K562 (cell line): Measurements from ENCODE around the gene GPN1. TPM values are rescaled to one million over a fixed set of nuclear protein-coding genes. Genes with fewer than 3 reads are reported as not detected.
A peak's percentile ranks its signal among the peaks of the same experiment; 100 is the strongest.

Source experiments
- ADNP ChIP-seq: fragments of 200-800 bp; sonication (Bioruptor generic); IDR thresholded peaks from 2 replicates; pipeline ENCODE4 v1.6.1; 2016; ENCODE audit warnings: missing genetic modification characterization, missing compliant biosample characterization
- GABPB1 ChIP-seq: sonication (generic); formaldehyde crosslinking; IDR thresholded peaks from 2 replicates; pipeline ENCODE4 v1.8.0; 2022; ENCODE audit warnings: mild to moderate bottlenecking, missing genetic modification reagents
- GTF2E2 ChIP-seq: fragments of 200-800 bp; sonication (Bioruptor generic); IDR thresholded peaks from 2 replicates; pipeline ENCODE4 v1.6.1; 2016; ENCODE audit warnings: missing genetic modification characterization, missing compliant biosample characterization
- KLF13 ChIP-seq: fragments of 450-650 bp; IDR thresholded peaks from 2 replicates; pipeline ENCODE4 v1.6.1; 2016; ENCODE audit warnings: missing genetic modification characterization, low read depth, mild to moderate bottlenecking, missing compliant biosample characterization, moderate library complexity, borderline replicate concordance
- NR3C1 ChIP-seq: sonication (generic); formaldehyde crosslinking; IDR thresholded peaks from 2 replicates; pipeline ENCODE4 v1.8.1; 2022; ENCODE audit warnings: missing genetic modification reagents
- PATZ1 ChIP-seq: fragments of 250-450 bp; sonication (Bioruptor Pico); IDR thresholded peaks from 2 replicates; pipeline ENCODE4 v1.5.0; 2020; ENCODE audit warnings: mild to moderate bottlenecking, borderline replicate concordance
- PCBP2 ChIP-seq: fragments of 200-400 bp; formaldehyde crosslinking; IDR thresholded peaks from 2 replicates; pipeline ENCODE4 v1.6.1; 2018; ENCODE audit warnings: low read length, low read depth, mild to moderate bottlenecking, moderate library complexity; ENCODE audit not compliant: poor library complexity, severe bottlenecking
- PHF20 ChIP-seq: fragments of 450-650 bp; IDR thresholded peaks from 2 replicates; pipeline ENCODE4 v1.6.1; 2018; ENCODE audit not compliant: partially characterized antibody
- PHTF2 ChIP-seq: fragments of 250-450 bp; sonication (Bioruptor Pico); IDR thresholded peaks from 2 replicates; pipeline ENCODE4 v1.5.0; 2021; ENCODE audit warnings: mild to moderate bottlenecking
- POLR3G ChIP-seq: IDR thresholded peaks from 2 replicates; pipeline ENCODE4 v1.6.1; 2011; ENCODE audit not compliant: insufficient read length, insufficient replicate concordance; ENCODE audit errors: extremely low read depth
- UBTF ChIP-seq, 2 experiments: IDR thresholded peaks; 2 replicates each; pipeline ENCODE4 v1.6.1; 2012; ENCODE audit warnings: improper control_type of control experiment in 2 of 2, low read depth in 2 of 2, low read length in 2 of 2, borderline replicate concordance in 1 of 2
- ZNF146 ChIP-seq: IDR thresholded peaks from one replicate; pipeline ENCODE4 v1.6.1; 2018; ENCODE audit warnings: missing compliant biosample characterization; ENCODE audit not compliant: unreplicated experiment
- ZNF197 ChIP-seq: fragments of 200-800 bp; sonication (Bioruptor generic); IDR thresholded peaks from 2 replicates; pipeline ENCODE4 v1.6.1; 2016; ENCODE audit warnings: low read depth, missing genetic modification characterization, missing compliant biosample characterization
- ZNF232 ChIP-seq: sonication (generic); formaldehyde crosslinking; IDR thresholded peaks from 2 replicates; pipeline ENCODE4 v1.8.0; 2022; ENCODE audit warnings: mild to moderate bottlenecking, missing genetic modification reagents
- ZNF436 ChIP-seq: fragments of 250-450, 450-650 bp; sonication (Bioruptor Pico); formaldehyde crosslinking; IDR thresholded peaks from 2 replicates; pipeline ENCODE4 v1.7.0; 2020; ENCODE audit warnings: mild to moderate bottlenecking
- polyA plus RNA-seq, 8 experiments: library from polyadenylated mRNA; depleted of rRNA in 4 of 8; stranded (reverse) in 5 of 8; unstranded in 3 of 8; fragments of >200 nt; fragmentation: Nextera tagmentation in 2 of 8; fragmentation: Illumina TruSeq in 1 of 8; extraction: Ambion mirVana in 2 of 8; extraction: Trizol in 1 of 8; gene quantifications; 2 replicates each; pipeline versions ENCODE4 v1.2.1 to v1.2.3, GENCODE V29; 2011 to 2014; ENCODE audit warnings: inconsistent platforms in 1 of 8, missing spikeins in 1 of 8
- total RNA-seq, 7 experiments: library from RNA; depleted of rRNA in 6 of 7; stranded (reverse); fragments of >200 nt in 6 of 7; fragmentation: Illumina TruSeq in 2 of 7; extraction: Trizol in 2 of 7; gene quantifications; 2 replicates each; pipeline versions ENCODE4 v1.2.1 to v1.2.3, GENCODE V29; 2011 to 2021; ENCODE audit warnings: low replicate concordance in 1 of 7
- TF ChIP-seq, protein P1 (sequence below): fragments of 450-650 bp; IDR thresholded peaks from 2 replicates; pipeline ENCODE4 v1.6.1; 2018; ENCODE audit not compliant: partially characterized antibody
- TF ChIP-seq, protein P2 (sequence below): fragments of 250-450 bp; sonication (Bioruptor Pico); IDR thresholded peaks from 2 replicates; pipeline ENCODE4 v1.8.0; 2022; ENCODE audit warnings: moderate library complexity, mild to moderate bottlenecking, inconsistent platforms

GPN1 gene
- total and polyA plus RNA-seq, 9 of the 15 experiments (the other 6 are each of a cell fraction or from before 2014, with no cell fraction given): 23.4 to 171 (median 48.2) TPM

DNA sequence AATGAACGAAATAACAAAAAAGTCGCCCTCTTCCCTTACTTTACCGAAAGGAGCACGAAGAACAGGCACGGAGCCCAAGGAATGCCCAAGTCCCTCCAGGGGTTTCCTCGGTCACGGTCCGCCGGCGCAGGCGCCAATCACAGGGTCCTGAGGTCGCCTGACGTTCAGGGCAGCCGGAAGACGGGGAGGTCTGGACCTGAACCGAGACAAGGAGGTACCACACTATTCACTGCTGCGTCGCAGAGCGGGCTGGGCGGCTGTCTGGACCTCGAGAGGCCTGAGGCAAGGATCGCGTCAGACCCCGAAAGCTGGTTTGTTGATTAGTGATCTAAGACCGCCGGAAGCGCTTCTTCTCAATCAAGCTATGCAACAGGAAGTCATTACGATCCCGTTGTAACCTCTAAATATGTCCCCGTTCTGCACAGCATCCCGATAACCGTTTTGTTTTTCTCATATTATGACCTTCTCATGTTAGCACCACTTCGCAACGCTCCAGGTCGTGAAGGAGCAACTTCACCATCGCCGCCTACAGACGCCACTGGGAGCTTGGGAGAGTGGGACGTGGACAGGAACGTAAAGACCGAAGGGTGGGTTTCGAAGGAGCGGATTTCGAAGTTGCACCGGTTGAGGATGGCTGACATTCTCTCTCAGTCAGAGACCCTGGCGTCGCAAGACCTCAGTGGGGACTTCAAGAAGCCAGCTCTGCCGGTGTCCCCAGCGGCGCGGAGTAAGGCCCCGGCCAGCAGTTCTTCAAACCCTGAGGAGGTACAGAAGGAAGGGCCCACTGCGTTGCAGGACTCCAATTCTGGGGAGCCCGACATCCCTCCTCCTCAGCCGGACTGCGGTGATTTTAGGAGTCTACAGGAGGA is 34.7 kb downstream of the GPN1 start, which contains the start of the genes SLC4A1AP and SUPT7L (continued):
- TF ChIP-seq ADNP (no peak), GTF2E2 (tag) (peak; percentile 96), ZNF436 (no peak), ZNF197 (no peak), ZNF146 (CRISPR knock-in tag) (no peak), KLF13 (tag) (peak; percentile 64; the same call in 1 of the 2 replicates), UBTF (IDR thresholded peaks at IDR 0.05; ENCODE audit: borderline replicate concordance in 1 of 2, low read depth in 2 of 2, low read length in 2 of 2) (peak; percentile 22 to 78; a peak in 1 of 4 replicates), PHTF2 (no peak), NR3C1 (CRISPR knock-in tag) (no peak), PCBP2 (no peak), PHF20 (peak; percentile 99), PATZ1 (CRISPR knock-in tag) (no peak), ZNF232 (no peak), GABPB1 (peak; percentile 98), POLR3G (no peak)
- TF ChIP-seq, protein P1, sequence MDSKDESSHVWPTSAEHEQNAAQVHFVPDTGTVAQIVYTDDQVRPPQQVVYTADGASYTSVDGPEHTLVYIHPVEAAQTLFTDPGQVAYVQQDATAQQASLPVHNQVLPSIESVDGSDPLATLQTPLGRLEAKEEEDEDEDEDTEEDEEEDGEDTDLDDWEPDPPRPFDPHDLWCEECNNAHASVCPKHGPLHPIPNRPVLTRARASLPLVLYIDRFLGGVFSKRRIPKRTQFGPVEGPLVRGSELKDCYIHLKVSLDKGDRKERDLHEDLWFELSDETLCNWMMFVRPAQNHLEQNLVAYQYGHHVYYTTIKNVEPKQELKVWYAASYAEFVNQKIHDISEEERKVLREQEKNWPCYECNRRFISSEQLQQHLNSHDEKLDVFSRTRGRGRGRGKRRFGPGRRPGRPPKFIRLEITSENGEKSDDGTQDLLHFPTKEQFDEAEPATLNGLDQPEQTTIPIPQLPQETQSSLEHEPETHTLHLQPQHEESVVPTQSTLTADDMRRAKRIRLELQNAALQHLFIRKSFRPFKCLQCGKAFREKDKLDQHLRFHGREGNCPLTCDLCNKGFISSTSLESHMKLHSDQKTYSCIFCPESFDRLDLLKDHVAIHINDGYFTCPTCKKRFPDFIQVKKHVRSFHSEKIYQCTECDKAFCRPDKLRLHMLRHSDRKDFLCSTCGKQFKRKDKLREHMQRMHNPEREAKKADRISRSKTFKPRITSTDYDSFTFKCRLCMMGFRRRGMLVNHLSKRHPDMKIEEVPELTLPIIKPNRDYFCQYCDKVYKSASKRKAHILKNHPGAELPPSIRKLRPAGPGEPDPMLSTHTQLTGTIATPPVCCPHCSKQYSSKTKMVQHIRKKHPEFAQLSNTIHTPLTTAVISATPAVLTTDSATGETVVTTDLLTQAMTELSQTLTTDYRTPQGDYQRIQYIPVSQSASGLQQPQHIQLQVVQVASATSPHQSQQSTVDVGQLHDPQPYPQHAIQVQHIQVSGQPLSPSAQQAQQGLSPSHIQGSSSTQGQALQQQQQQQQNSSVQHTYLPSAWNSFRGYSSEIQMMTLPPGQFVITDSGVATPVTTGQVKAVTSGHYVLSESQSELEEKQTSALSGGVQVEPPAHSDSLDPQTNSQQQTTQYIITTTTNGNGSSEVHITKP: peak; percentile 33
- TF ChIP-seq, protein P2, sequence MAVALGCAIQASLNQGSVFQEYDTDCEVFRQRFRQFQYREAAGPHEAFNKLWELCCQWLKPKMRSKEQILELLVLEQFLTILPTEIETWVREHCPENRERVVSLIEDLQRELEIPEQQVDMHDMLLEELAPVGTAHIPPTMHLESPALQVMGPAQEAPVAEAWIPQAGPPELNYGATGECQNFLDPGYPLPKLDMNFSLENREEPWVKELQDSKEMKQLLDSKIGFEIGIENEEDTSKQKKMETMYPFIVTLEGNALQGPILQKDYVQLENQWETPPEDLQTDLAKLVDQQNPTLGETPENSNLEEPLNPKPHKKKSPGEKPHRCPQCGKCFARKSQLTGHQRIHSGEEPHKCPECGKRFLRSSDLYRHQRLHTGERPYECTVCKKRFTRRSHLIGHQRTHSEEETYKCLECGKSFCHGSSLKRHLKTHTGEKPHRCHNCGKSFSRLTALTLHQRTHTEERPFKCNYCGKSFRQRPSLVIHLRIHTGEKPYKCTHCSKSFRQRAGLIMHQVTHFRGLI: no peak
